GM19397 (cell line): ENCODE results near the gene TTC24.
"Not testable (repeated sequence)": the region's sequence is repeated elsewhere in the genome, so short reads cannot be mapped to it uniquely, and the experiment has no call there.

Experiments used
- ATAC-seq: cut with Tn5 transposase; IDR thresholded peaks from one replicate; pipeline ENCODE4 v1.9.1; 2021; ENCODE audit warnings: mild to moderate bottlenecking, moderate library complexity; ENCODE audit not compliant: unreplicated experiment

The TTC24 gene

DNA sequence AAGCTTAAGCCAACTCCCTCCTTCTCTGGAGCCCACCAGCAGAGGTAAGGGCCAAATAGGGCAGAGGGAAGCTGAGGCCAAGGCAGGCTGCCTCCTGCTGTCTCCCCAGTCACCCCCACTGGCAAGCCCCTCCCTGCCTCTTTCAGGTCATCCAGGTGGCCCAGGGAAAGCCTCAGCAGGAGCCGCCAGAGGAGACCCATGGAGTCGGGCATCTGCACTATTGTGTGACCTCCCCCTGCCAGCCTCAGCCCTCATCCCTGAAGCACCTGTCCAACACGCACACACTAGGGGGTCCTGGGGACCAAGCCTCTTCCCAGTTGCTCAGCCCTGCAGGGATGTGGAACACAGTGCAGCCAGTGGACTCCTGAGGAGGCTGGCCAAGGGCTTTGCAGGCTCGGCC is 6.8 kb downstream of the TTC24 start:
- ATAC-seq, result no peak

DNA sequence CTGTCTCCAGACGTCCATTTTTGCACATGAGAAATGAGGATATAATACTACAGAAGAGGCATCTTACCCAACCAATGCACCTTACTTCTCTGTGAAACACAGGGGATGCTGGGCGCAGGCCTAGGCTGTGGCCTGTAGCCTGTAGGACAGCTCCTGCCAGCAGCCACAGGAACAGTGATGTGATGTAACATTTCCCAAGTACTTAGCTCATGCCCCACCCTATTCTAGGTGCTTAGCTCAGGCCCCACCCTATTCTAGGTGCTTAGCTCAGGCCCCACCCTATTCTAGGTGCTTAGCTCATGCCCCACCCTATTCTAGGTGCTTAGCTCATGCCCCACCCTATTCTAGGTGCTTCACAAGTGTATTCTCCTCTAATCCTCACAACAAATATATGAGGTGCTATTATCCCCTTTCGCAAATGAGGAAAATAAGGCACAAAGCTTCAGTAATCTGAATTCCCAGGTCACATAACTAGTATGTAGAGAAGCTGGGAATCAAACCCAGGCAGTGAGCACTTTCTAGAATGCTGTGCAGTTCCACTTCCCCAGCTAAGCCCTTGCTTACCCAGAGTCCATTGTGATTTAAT is 7.5 kb downstream of the TTC24 start:
- no peak for ATAC-seq

DNA sequence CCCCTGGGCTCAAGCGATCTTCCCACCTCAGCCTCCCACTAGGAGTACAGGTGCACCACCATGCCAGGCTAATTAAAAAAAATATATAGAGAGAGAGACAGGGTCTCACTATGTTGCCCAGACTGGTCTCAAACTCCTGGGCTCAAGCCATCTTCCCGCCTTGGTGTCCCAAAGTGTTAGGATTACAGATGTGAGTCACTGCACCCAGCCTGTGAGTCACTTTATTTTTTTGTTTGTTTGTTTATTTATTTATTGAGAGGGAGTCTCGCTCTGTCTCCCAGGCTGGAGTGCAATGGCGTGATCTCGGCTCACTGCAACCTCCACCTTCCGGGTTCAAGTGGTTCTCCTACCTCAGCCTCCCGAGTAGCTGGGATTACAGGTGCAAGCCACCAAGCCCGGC is 8.4 kb downstream of the TTC24 start:
- ATAC-seq, result not testable (repeated sequence)

DNA sequence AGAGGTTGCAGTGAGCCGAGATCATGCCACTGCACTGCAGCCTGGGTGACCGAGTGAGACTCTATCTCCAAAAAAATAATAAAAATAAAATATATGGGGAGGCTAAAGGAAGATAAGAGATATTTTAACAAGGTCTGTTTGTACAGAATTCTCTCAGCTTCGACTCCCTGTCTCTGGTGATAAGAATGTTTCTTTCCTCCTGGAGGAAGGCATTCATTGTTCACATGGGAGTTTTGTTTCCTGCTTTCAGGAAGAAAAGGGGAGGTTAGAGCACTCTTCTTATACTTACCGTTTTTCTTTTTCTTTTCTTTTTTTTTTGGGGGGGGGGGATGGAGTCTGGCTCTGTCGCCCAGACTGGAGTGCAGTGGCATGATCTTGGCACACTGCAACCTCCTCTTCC is 10.0 kb downstream of the TTC24 start:
- no peak for ATAC-seq

DNA sequence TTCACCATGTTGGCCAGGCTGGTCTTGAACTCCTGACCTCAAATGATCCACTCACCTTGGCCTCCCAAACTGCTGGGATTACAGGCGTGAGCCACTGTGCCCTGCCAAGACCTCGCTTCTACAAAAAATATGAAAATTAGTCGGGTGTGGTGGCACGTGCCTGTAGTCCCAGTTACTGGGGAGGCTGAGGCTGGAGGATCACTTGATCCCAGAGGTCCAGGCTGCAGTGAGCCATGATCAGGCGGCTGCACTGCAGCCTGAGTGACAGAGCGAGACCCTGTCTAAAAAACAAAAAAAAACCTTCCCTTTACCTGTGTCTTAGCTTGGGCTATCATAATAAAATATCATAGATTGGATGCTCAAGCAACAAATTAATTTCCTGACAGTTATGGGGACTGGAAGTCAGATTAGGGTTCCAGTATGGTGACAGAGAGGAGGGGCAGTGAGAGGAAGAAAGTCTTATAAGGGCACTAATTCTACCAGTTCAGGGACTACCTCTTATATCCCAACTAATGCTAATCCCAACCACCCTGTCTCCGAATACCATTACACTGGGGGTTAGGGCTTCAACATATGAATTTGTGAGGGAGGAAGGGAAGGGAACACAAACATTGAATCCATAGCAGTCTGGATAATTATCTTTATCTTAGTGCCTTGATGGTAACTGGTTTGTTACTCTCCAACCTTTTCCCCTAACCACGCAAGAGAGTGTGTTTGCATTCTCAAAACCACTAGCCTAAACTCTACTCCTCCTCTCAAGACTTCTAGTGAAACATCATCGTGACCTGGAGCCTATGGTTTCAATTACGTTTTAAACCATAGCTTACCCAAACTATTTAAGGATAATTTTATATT is 11.0 kb downstream of the TTC24 start:
- no peak for ATAC-seq

DNA sequence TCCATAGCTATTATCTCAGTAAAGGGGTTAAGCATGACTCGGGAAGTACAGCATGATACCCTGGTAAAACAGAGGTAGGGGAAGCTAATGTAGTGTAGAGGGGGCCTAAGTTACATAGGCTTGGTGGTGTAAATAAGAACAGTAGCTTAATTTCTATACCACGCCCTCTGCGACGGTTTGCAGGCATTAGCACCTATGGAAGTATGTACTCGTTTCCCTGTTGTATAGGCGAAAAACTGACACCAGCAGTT is 11.6 kb downstream of the TTC24 start:
- ATAC-seq, result no peak

DNA sequence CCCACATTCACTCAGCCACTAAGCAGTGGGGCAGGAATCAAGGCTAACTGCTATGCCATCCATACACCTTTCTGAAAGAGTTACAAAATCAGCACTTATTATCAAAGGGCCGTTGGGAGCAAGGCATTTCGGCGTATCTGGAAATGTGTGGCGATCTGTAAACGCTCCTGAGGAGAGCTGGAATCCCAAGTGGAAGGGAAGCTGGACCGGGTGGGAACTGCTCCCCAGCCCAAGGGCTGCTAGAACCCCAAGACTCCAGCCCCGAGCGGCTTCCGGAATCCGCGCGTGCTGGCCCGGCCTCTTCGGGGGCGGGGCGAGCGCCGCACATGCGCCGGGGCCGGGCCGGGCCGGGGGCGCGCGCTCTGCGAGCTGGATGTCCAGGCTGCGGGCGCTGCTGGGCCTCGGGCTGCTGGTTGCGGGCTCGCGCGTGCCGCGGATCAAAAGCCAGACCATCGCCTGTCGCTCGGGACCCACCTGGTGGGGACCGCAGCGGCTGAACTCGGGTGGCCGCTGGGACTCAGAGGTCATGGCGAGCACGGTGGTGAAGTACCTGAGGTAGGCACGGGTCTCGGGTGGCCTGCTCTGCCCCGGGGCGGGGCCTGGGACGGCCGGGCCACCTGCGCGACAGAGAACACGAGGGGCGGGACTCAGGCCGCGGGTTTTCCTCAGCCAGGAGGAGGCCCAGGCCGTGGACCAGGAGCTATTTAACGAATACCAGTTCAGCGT is 12.1 kb downstream of the TTC24 start, which contains the start of gene NAXE:
Gene NAXE (plus strand): TSS at position 345 of the 726 bp plus-strand sequence. CDS start 29 bp downstream, at position 374.
- ATAC-seq, result peak; percentile 84

DNA sequence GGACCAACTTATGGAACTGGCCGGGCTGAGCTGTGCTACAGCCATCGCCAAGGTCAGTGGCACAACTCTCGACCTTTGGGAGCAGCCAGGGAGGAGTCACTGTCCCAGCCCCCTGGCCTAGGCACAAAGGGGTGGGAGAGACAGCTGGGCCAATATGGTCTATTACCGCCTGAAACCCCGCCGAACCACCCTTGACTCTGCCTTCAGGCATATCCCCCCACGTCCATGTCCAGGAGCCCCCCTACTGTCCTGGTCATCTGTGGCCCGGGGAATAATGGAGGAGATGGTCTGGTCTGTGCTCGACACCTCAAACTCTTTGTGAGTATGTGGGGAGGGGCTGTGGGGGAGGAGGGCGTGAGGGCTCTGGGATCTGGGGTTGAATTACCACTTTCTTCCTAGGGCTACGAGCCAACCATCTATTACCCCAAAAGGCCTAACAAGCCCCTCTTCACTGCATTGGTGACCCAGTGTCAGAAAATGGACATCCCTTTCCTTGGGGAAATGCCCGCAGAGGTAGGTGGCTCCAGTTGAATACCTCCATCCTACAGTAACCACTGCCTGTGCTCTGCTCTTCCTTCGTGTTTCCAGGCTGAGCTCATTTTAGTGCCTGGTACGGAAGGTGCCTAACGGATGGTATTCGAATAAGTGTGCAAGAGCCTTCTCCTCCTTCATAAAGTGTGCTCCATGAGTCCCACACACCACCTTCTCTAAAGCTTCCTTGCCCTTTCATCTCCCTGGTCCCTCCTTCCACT is 12.8 kb downstream of the TTC24 start:
- no peak for ATAC-seq

DNA sequence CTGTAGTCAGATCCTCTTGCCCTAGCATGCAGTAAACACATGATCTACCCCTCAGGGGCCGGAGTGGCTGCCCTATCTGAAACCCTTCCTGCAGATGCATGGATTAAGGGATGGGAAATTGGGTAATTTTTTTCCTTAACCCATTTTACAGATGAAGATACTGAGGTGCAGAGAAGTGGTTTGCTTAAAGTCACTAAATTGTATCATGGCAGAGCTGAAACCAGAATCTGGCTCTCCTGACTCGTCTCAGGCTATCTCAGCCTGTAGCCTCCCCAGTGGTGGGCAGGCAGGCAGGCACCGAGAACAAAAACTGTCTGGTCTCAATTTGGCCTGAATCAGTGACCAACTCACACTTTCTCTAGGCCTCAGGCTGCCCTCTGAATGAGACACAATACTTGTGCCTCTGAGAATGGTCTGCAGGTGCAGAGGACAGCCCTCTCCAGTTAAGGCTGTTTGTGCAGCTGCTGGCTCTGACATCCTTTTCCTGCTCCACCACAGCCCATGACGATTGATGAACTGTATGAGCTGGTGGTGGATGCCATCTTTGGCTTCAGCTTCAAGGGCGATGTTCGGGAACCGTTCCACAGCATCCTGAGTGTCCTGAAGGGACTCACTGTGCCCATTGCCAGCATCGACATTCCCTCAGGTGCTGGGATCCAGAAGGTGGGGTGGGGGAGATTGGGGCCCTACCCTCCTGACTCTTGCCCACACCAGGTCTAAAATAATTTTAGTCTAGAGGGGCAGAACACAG is 13.6 kb downstream of the TTC24 start:
- no peak for ATAC-seq

DNA sequence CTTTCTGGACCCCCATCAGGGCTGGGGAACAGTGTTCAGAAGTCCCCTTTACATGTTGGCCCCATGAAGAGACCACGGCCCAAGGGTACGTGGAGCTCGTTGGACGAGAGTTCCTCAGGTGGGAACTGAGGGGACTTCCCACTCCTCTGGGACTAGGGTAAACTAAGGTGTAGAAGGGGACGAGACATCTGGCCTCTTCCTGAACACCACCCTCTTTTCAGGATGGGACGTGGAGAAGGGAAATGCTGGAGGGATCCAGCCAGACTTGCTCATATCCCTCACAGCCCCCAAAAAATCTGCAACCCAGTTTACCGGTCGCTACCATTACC is 14.1 kb downstream of the TTC24 start:
- ATAC-seq, result no peak

DNA sequence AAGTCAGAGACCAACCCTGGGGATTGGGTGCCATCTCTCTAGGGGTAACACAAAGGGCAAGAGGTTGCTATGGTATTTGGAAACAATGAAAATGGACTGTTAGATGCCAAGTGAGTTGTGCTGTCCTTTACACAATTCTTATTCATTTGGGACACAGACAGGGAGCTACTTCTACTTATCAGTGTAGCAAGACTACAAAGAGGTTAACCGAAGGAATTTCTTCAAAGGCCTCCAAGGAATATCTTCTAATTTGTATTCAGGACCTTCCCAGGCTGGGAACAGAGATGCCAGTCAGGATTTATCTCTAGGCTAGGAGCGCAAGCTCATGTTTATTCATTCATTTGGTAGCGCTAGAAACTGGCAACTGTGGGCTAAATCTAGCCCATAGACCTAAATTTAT is 14.7 kb downstream of the TTC24 start:
- ATAC-seq, result no peak

DNA sequence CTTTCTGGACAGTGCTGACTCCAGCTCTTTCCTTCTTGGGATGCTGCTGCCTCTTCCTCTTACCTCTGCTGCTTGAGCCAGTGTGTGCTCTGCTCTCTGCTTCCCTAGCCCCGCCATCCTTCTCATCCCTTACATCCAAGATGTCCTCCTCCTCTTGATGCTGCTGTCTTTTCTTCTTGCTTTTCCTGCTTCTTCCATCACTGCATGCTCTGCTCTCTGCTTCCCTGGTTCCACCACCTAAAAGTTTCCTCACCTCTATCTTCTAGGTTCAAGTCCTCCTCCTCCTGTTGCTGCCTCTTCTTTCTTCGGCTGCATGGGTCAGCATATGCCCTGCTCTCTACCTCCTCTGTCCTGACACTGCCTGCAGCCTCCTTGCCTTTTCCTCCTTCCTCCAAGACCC is 15.5 kb downstream of the TTC24 start:
- no peak for ATAC-seq

DNA sequence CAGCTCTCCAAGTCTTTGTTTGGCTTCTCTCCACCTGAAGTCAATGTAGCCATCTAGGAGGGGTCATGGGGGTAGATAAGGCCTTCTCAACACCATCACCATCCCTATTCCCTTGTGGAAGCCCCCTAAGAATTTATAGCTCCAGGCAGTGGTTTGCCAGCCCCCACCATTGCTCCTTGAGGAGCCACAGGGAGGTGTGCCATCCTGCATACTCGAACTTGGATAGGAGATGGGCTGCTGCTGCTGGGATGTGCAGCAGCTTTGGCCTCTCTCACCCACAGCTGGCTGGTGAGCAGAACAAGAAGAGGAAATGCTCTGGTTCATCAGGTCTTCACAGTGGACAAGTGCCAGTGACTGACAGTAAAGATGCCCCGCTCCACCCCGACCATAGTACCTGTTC is 16.9 kb downstream of the TTC24 start:
- no peak for ATAC-seq

DNA sequence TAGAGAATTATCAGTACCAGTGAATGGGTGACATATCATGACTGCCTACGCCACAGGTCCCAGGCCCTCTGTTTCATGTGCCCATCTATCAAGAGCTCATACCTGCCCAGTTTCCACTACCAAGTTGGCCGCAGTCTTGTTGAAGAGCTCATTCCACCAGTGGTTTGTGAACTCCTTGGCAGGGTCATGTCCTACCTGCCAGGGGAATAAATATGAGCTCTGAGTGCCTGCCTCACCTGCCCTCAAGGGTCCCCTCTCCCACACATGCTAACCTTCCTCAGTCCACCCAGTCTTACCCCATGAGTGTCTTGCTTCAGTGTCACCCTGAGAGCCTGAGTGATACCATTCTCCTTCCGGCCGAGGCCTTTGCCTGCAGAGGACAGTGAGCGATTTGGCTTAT is 18.6 kb downstream of the TTC24 start:
- ATAC-seq, result no peak

DNA sequence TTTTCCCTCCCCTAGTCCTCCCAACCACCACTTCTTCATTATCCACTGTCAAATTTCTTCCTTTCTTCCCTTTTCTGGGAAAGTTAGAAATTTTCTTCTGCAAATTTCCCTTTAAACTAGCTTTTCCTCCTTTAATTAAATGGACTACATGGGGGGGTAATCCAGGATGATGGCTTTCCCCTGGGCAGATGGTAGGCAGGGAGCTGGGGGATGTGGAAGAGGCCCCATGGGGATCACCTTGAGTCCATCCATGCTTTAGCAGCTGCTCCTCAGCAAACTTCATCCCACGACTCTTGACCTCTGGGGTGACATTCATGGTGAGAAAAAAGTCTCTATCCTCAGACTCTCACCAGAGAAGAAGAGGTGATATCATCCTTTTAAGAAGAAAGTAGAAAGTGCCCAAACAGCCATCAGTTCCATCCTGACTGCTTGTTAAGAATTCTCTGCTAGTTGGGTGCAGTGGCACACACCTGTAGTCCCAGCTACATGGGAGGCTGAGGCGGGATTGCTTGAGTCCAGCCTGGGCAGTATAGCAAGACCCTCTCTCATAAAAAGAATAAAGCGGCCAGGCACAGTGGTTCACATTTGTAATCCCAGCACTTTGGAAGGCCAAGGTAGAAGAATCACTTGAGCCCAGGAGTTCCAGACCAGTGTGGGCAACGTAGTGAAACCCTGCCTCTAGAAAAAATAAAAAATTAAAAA is 19.4 kb downstream of the TTC24 start:
- ATAC-seq, result no peak

DNA sequence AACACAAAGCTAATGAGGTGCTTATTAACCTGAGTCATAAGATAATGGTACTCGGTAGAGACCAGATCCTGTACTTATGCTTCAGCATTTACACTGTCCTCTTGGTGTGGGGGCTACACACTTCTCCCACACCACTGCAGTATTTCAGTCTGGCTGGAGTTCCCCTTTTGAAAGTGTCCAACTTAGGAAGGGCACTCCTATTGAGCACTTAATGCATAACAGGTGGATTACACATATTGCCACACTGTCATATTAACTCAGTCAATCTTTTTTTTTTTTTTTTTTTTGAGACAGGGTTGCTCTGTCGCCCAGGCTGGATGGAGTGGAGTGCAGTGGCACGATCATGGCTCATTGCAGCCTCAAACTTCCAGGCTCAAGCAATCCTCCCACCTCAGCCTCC is 20.3 kb downstream of the TTC24 start:
- no peak for ATAC-seq

DNA sequence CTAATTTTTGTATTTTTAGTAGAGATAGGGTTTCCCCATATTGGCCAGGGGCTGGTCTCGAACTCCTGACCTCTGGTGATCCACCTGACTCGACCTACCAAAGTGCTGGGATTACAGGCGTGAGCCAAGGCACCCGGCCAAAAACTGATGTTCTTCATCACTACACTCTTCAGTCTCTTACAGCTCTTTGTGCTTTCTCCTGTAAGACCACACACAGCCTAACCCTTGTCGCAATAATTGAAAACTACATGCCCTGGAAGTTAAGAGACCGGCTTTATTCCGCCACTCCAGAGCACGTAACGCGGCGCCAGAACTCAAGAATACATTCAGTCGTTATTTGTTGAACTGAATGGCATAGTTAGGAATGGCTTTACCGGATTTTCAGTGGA is 21.2 kb downstream of the TTC24 start:
- no peak for ATAC-seq

DNA sequence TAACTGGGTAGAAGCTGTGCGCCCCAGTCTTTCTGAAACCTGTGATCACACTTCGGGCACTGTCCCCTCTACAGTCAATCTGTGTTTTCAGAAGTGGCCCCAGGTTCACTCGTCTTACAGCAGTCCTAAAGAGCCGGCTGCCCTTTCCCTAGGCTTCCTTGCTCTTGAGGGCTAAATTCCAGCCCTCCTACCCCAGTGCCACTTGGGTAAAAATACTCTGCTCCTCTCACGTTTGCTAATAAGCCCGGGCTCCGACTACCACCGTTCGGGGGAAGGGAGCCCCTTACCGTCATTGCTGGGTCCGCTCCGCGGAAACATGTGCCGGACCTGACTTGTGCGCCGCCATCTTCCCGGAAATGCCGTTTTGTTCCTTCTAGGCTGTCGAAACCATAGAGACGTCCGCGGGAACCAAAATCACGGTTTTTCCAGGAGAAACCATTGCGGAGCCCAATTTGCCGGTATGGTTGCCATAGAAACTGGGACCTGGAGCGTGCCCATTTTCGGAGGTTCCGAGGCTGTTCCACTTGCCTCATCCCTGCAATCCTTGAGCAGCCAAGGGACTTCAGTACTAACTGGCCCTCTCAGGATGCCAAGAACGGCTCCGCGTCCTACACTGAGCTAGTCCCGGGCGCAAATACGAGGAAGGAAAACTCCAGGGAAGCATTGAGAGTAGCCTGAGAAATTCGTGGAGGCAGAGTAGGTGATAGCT is 21.8 kb downstream of the TTC24 start, which contains the start of gene GPATCH4:
Gene GPATCH4 (minus strand): TSS at position 358 of the 709 bp plus-strand sequence.
- peak; percentile 67 for ATAC-seq

DNA sequence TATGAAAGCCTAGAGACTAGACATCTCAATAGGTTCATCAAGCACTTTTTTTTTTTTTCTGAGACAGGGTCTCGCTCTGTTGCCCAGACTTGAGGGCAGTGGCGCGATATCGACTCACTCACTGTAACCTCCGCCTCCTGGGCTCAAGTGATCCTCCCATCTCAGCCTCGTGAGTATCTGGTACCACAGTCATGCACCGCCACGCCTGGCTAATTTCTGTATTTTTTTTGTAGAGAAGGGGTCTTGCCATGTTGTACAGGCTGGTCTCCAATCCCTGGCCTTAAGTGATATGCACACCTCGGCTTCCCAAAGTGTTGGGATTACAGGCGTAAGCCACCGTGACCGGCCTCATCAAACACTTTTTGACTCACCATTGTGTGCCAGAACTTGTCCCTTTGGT is 22.4 kb downstream of the TTC24 start:
- ATAC-seq, result no peak

DNA sequence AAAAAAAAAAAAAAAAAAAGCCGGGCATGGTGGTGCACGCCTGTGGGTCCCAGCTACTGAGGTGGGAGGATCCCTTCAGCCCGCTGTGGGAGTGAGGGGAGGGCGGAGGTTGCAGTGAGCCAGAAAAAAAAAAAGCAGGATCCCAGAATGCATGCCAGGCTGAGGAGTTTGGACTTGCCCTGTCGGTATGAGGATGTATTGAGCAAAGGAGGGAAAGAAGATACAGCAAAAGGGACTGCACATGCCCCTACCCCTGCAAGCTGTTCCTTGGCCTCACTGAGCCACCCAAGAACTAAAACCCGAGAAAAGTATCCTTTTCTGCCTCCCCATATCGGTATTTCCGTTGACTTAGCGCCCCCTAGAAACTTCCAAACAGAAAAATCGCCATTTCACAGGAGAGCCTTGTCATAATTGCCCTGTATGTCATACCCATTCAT is 23.1 kb downstream of the TTC24 start:
- ATAC-seq, result no peak
